Astrocyte (in vitro differentiated cells and primary cell): ENCODE data around the gene PRIM2. TPM values are rescaled to one million over a fixed set of nuclear protein-coding genes. Genes with fewer than 3 reads are reported as not detected.
"Not testable (repeated sequence)": the region's sequence is repeated elsewhere in the genome, so short reads cannot be mapped to it uniquely, and the experiment has no call there.

ENCODE experiments used
- DNase-seq: peaks from one replicate; pipeline ENCODE4 v3.0.0-alpha.2; 2010; ENCODE audit warnings: low read depth
- FAIRE-seq: peaks from 2 replicates; lab custom pipeline; 2011; peaks lifted over from hg19 to GRCh38; lab: Jason Lieb, UNC
- H2AFZ ChIP-seq: 2 replicates; pipeline ENCODE4 v1.6.0; 2012; ENCODE audit warnings: low read depth, low read length, inconsistent platforms
- H3K27ac ChIP-seq: 2 replicates; pipeline ENCODE4 v1.5.1; 2011; ENCODE audit warnings: low read depth, low read length, inconsistent platforms
- H3K27me3 ChIP-seq: 2 replicates; pipeline ENCODE4 v1.6.0; 2011; ENCODE audit warnings: low read length, inconsistent platforms; ENCODE audit not compliant: insufficient read depth
- H3K36me3 ChIP-seq: 2 replicates; pipeline ENCODE4 v1.5.1; 2011; ENCODE audit warnings: low read length, inconsistent platforms; ENCODE audit not compliant: insufficient read depth
- H3K4me1 ChIP-seq: 2 replicates; pipeline ENCODE4 v1.5.1; 2011; ENCODE audit warnings: low read length, inconsistent platforms; ENCODE audit not compliant: insufficient read depth
- H3K4me2 ChIP-seq: 2 replicates; pipeline ENCODE4 v1.6.0; 2012; ENCODE audit warnings: low read length, inconsistent platforms
- H3K4me3 ChIP-seq: 2 replicates; pipeline ENCODE4 v1.5.1; 2011; ENCODE audit warnings: low read depth, mild to moderate bottlenecking, low read length, inconsistent platforms; ENCODE audit not compliant: insufficient read depth
- H3K79me2 ChIP-seq: 2 replicates; pipeline ENCODE4 v1.6.0; 2012; ENCODE audit warnings: mild to moderate bottlenecking, low read length, inconsistent platforms; ENCODE audit not compliant: insufficient read depth
- H3K9ac ChIP-seq: 2 replicates; pipeline ENCODE4 v1.6.0; 2012; ENCODE audit warnings: mild to moderate bottlenecking, low read length, inconsistent platforms
- H3K9me3 ChIP-seq: 2 replicates; pipeline ENCODE4 v1.5.1; 2012; ENCODE audit warnings: low read depth, mild to moderate bottlenecking, low read length, inconsistent platforms; ENCODE audit not compliant: insufficient read depth
- H4K20me1 ChIP-seq: 2 replicates; pipeline ENCODE4 v1.6.0; 2012; ENCODE audit warnings: low read length, inconsistent platforms; ENCODE audit not compliant: insufficient read depth
- H3K27ac Mint-ChIP-seq: one replicate; pipeline ENCODE4 v1.8.0; 2021; ENCODE audit warnings: mild to moderate bottlenecking, mixed read lengths; ENCODE audit not compliant: unreplicated experiment
- H3K27me3 Mint-ChIP-seq: one replicate; pipeline ENCODE4 v1.8.0; 2021; ENCODE audit warnings: low read depth, mixed read lengths; ENCODE audit not compliant: unreplicated experiment
- H3K36me3 Mint-ChIP-seq: one replicate; pipeline ENCODE4 v1.8.0; 2021; ENCODE audit warnings: low read depth, mixed read lengths; ENCODE audit not compliant: unreplicated experiment
- H3K4me1 Mint-ChIP-seq: one replicate; pipeline ENCODE4 v1.8.0; 2021; ENCODE audit warnings: low read depth, mixed read lengths; ENCODE audit not compliant: unreplicated experiment
- H3K4me3 Mint-ChIP-seq: one replicate; pipeline ENCODE4 v1.8.0; 2021; ENCODE audit warnings: mild to moderate bottlenecking, moderate library complexity, mixed read lengths; ENCODE audit not compliant: unreplicated experiment
- H3K9me3 Mint-ChIP-seq: one replicate; pipeline ENCODE4 v1.8.0; 2021; ENCODE audit warnings: mild to moderate bottlenecking, mixed read lengths; ENCODE audit not compliant: unreplicated experiment
- CTCF ChIP-seq: IDR thresholded peaks from 2 replicates; pipeline ENCODE4 v1.5.1; 2011; ENCODE audit warnings: low read depth, mild to moderate bottlenecking, inconsistent platforms, low read length, moderate library complexity; ENCODE audit not compliant: insufficient read depth
- EZH2 ChIP-seq: IDR thresholded peaks from 2 replicates; pipeline ENCODE4 v1.6.1; 2012; ENCODE audit warnings: mild to moderate bottlenecking, low read length, inconsistent platforms; ENCODE audit not compliant: insufficient read depth
- total RNA-seq: library from RNA; stranded (reverse); gene quantifications from 2 replicates; pipeline ENCODE4 v1.2.1, GENCODE V29; 2021

PRIM2 gene
- total RNA-seq, 1 donor from 2014 or later: 11.9 TPM

- Histone ChIP-seq H2AFZ (no peak overlapping the region), H3K27ac (no peak overlapping the region), H4K20me1 (no peaks in the 10 kb centered on the region), H3K27me3 (no peaks in the 10 kb centered on the region), H3K36me3 (no peaks in the 10 kb centered on the region), H3K4me3 (no peak overlapping the region), H3K9me3 (no peaks in the 10 kb centered on the region), H3K79me2 (peaks cover 2% of the 10 kb centered on the region), H3K4me2 (no peak overlapping the region), H3K9ac (no peak overlapping the region), H3K4me1 (peaks cover 8% of the 10 kb centered on the region)
- no peak overlapping the region for H3K27ac Mint-ChIP-seq
- TF ChIP-seq EZH2 (no peak), CTCF (no peak)
- no peak for DNase-seq
- no peaks in the 10 kb centered on the region for H3K36me3 Mint-ChIP-seq
- no peak for FAIRE-seq
- peaks cover 9% of the 10 kb centered on the region for H3K4me1 Mint-ChIP-seq
- no peak overlapping the region for H3K4me3 Mint-ChIP-seq
- no peaks in the 10 kb centered on the region for H3K9me3 Mint-ChIP-seq
- no peaks in the 10 kb centered on the region for H3K27me3 Mint-ChIP-seq
Measured at GRCh38 chr6:57434944-57435343, 117.5 kb downstream of the PRIM2 start.

DNA sequence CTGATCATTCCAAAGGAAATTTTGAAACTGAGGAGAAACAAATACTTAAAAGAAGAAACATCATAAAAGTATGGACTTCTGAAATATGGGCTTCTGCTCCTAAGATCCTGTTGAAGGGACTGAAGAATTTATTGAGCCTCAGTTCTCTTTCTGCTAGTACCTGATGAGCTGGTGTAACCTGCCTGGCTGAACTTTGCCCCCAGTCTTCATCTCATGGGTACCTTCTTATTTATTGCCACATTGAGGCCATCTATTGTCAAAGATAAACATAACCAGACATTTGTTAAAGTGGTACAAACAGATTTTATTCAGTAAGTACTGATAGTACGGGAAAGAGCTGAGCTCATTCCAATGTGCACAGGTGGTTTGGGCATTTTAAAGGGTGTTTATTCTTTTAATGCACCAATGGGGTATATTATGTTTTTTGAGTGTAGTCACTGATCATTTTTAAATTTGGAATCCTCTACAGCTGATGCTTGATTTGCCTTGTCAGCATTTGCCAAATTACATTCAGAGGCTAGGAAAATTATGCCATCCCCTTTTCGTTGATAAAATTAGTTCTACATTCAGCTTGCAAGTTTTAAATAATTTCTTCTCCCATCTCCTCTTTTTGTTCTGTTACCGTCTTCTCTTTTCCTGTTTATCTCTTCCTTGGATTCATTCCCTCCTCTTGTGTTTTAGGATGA lies 118.2 kb downstream of the PRIM2 start:
- no peak for TF ChIP-seq CTCF
- TF ChIP-seq EZH2: no peak
- Histone ChIP-seq H3K79me2 (peaks cover 2% of the 10 kb centered on the region), H4K20me1 (no peaks in the 10 kb centered on the region), H3K4me2 (no peak overlapping the region), H3K4me3 (no peak overlapping the region), H3K9ac (no peak overlapping the region), H3K4me1 (peaks cover 8% of the 10 kb centered on the region), H3K9me3 (no peaks in the 10 kb centered on the region), H3K27ac (no peak overlapping the region), H2AFZ (no peak overlapping the region), H3K27me3 (no peaks in the 10 kb centered on the region), H3K36me3 (no peaks in the 10 kb centered on the region)
- no peak overlapping the region for H3K4me3 Mint-ChIP-seq
- peaks cover 9% of the 10 kb centered on the region for H3K4me1 Mint-ChIP-seq
- DNase-seq (no peak), FAIRE-seq (no peak)
- no peaks in the 10 kb centered on the region for H3K36me3 Mint-ChIP-seq
- H3K27ac Mint-ChIP-seq: no peak overlapping the region
- H3K27me3 Mint-ChIP-seq: no peaks in the 10 kb centered on the region
- no peaks in the 10 kb centered on the region for H3K9me3 Mint-ChIP-seq

GRCh38 chr6:57440735-57441134 lies 123.3 kb downstream of the PRIM2 start:
- not testable (repeated sequence) for H3K27me3 Mint-ChIP-seq, H3K27me3 ChIP-seq, FAIRE-seq, H4K20me1 ChIP-seq, DNase-seq, H3K9me3 Mint-ChIP-seq, H3K4me1 Mint-ChIP-seq, H3K27ac ChIP-seq, H3K4me2 ChIP-seq, H3K4me3 Mint-ChIP-seq, H3K4me1 ChIP-seq, H3K9ac ChIP-seq, H3K9me3 ChIP-seq, H2AFZ ChIP-seq, H3K36me3 ChIP-seq, H3K79me2 ChIP-seq, H3K27ac Mint-ChIP-seq, H3K36me3 Mint-ChIP-seq, H3K4me3 ChIP-seq

DNA sequence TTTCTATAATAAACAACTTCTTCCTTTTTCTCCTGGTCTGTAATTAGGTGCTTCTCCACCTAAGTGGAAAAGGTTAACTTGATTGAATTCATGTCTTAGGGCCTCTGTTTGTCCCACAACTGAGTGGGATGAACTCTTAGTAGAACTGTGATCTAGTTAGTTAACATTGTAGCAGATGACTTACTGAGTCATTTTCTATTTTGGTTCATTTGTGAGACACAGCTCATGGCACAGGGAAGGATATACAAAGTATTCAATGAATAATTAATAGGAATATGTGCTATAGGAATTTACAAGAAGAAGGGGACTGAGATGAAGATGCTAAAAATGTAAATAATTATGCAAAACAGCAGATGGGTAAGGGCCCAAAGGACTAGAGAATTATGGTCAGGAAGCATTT lies 124.7 kb downstream of the PRIM2 start:
- not testable (repeated sequence) for H3K27ac Mint-ChIP-seq, H3K9me3 ChIP-seq, H3K4me3 Mint-ChIP-seq, FAIRE-seq, H3K36me3 ChIP-seq, H3K9ac ChIP-seq, H3K4me3 ChIP-seq, H3K4me1 ChIP-seq, H3K79me2 ChIP-seq, H3K27me3 Mint-ChIP-seq, DNase-seq, H3K36me3 Mint-ChIP-seq, H3K27ac ChIP-seq, H4K20me1 ChIP-seq, H3K4me2 ChIP-seq, H2AFZ ChIP-seq, H3K27me3 ChIP-seq, H3K9me3 Mint-ChIP-seq
- peaks cover 10% of the 10 kb centered on the region for H3K4me1 Mint-ChIP-seq

- not testable (repeated sequence) for H3K4me3 ChIP-seq, H3K9me3 Mint-ChIP-seq, H3K79me2 ChIP-seq
Measured at GRCh38 chr6:57443181-57443580, 125.8 kb downstream of the PRIM2 start.

More at GRCh38 chr6:57443181-57443580, 125.8 kb downstream of the PRIM2 start:
- FAIRE-seq, DNase-seq, H2AFZ ChIP-seq, H3K4me1 ChIP-seq, H3K4me2 ChIP-seq, H3K27me3 ChIP-seq, H3K27ac Mint-ChIP-seq, H3K9me3 ChIP-seq, H3K27ac ChIP-seq, H4K20me1 ChIP-seq, H3K4me3 Mint-ChIP-seq, H3K9ac ChIP-seq, H3K27me3 Mint-ChIP-seq, H3K36me3 Mint-ChIP-seq, H3K36me3 ChIP-seq: not testable (repeated sequence)
- H3K4me1 Mint-ChIP-seq: peaks cover 10% of the 10 kb centered on the region
